Effector memory CD8-positive, alpha-beta T cell (primary cell): ENCODE data around the gene BTRC.
A peak's percentile ranks its signal among the peaks of the same experiment; 100 is the strongest.
"Not testable (repeated sequence)": the region's sequence is repeated elsewhere in the genome, so short reads cannot be mapped to it uniquely, and the experiment has no call there.

Experiments used
- ATAC-seq: fragments of 150-1000 bp; cut with Tn5 transposase; replicated peaks from 2 replicates; pipeline ENCODE4 v1.10.0; 2021; ENCODE audit warnings: mild to moderate bottlenecking, moderate library complexity
- DNase-seq, 3 experiments: peaks; one replicate each; pipeline ENCODE4 v3.0.0; 2021
- H3K27ac Mint-ChIP-seq, 2 donors: one replicate each; pipeline ENCODE4 v1.8.0; 2022; ENCODE audit warnings: mild to moderate bottlenecking in 2 of 2, mixed read lengths in 2 of 2, moderate library complexity in 2 of 2
- H3K27me3 Mint-ChIP-seq, 2 donors: one replicate each; pipeline ENCODE4 v1.8.0; 2022; ENCODE audit warnings: mixed read lengths in 2 of 2
- H3K36me3 Mint-ChIP-seq: one replicate; pipeline ENCODE4 v1.8.0; 2022; ENCODE audit warnings: mild to moderate bottlenecking, moderate library complexity, mixed read lengths; ENCODE audit not compliant: insufficient read depth
- H3K4me1 Mint-ChIP-seq, 2 donors: one replicate each; pipeline ENCODE4 v1.8.0; 2022; ENCODE audit warnings: low read depth in 2 of 2, mixed read lengths in 2 of 2
- H3K4me3 Mint-ChIP-seq, 2 donors: one replicate each; pipeline ENCODE4 v1.8.0; 2022; ENCODE audit warnings: mild to moderate bottlenecking in 2 of 2, mixed read lengths in 2 of 2, moderate library complexity in 2 of 2
- H3K9me3 Mint-ChIP-seq, 2 donors: one replicate each; pipeline ENCODE4 v1.8.0; 2022; ENCODE audit warnings: mixed read lengths in 2 of 2

Gene BTRC

GRCh38 chr10:101329341-101330032, 24.5 kb upstream of the BTRC start:
- DNase-seq (no peak), ATAC-seq (no peak)
- no peaks in the 10 kb centered on the region for H3K36me3 Mint-ChIP-seq
- H3K9me3 Mint-ChIP-seq: no peaks in the 10 kb centered on the region
- no peak overlapping the region for H3K4me3 Mint-ChIP-seq
- no peaks in the 10 kb centered on the region for H3K4me1 Mint-ChIP-seq
- H3K27ac Mint-ChIP-seq: no peak overlapping the region
- peaks cover 24 to 29% of the 10 kb centered on the region in 2 donors for H3K27me3 Mint-ChIP-seq

- DNase-seq (no peak), ATAC-seq (no peak)
- H3K4me3 Mint-ChIP-seq: no peak overlapping the region
- no peaks in the 10 kb centered on the region for H3K9me3 Mint-ChIP-seq
- H3K36me3 Mint-ChIP-seq: no peaks in the 10 kb centered on the region
- H3K27ac Mint-ChIP-seq: no peak overlapping the region
- H3K27me3 Mint-ChIP-seq: peaks cover 16 to 24% of the 10 kb centered on the region in 2 donors
- H3K4me1 Mint-ChIP-seq: no peaks in the 10 kb centered on the region
Measured at GRCh38 chr10:101330231-101330630, 23.7 kb upstream of the BTRC start.

GRCh38 chr10:101330631-101331225, 23.2 kb upstream of the BTRC start:
- no peak for DNase-seq
- no peak overlapping the region for H3K4me3 Mint-ChIP-seq
- peaks cover 15 to 23% of the 10 kb centered on the region in 2 donors for H3K27me3 Mint-ChIP-seq
- H3K36me3 Mint-ChIP-seq: no peaks in the 10 kb centered on the region
- H3K9me3 Mint-ChIP-seq: no peaks in the 10 kb centered on the region
- no peaks in the 10 kb centered on the region for H3K4me1 Mint-ChIP-seq
- H3K27ac Mint-ChIP-seq: no peak overlapping the region
- no peak for ATAC-seq

- Mint-ChIP-seq H3K4me3 (no peak overlapping the region), H3K27me3 (peaks cover 2 to 12% of the 10 kb centered on the region in 2 donors), H3K4me1 (no peaks in the 10 kb centered on the region), H3K9me3 (no peaks in the 10 kb centered on the region), H3K36me3 (no peaks in the 10 kb centered on the region), H3K27ac (no peak overlapping the region)
- ATAC-seq: no peak
- DNase-seq: no peak
Measured at GRCh38 chr10:101331956-101332355, 22.0 kb upstream of the BTRC start.

GRCh38 chr10:101334259-101334658, 19.7 kb upstream of the BTRC start:
- H3K27ac Mint-ChIP-seq, H3K4me1 Mint-ChIP-seq, H3K9me3 Mint-ChIP-seq: not testable (repeated sequence)

GRCh38 chr10:101336382-101336781, 17.6 kb upstream of the BTRC start:
- H3K4me1 Mint-ChIP-seq: no peaks in the 10 kb centered on the region
- H3K27me3 Mint-ChIP-seq: peaks cover 17 to 24% of the 10 kb centered on the region in 2 donors
- DNase-seq (no peak), ATAC-seq (no peak)
- H3K4me3 Mint-ChIP-seq: no peak overlapping the region
- no peaks in the 10 kb centered on the region for H3K9me3 Mint-ChIP-seq
- no peaks in the 10 kb centered on the region for H3K36me3 Mint-ChIP-seq
- no peak overlapping the region for H3K27ac Mint-ChIP-seq

More at GRCh38 chr10:101334259-101334658, 19.7 kb upstream of the BTRC start:
- not testable (repeated sequence) for DNase-seq, ATAC-seq, H3K36me3 Mint-ChIP-seq, H3K4me3 Mint-ChIP-seq
- peaks cover 10 to 12% of the 10 kb centered on the region in 2 donors for H3K27me3 Mint-ChIP-seq

- no peaks in the 10 kb centered on the region for H3K4me1 Mint-ChIP-seq
- no peak for DNase-seq
- no peak overlapping the region for H3K4me3 Mint-ChIP-seq
- no peak overlapping the region for H3K27ac Mint-ChIP-seq
- H3K9me3 Mint-ChIP-seq: no peaks in the 10 kb centered on the region
- ATAC-seq: no peak
- H3K36me3 Mint-ChIP-seq: no peaks in the 10 kb centered on the region
- peaks cover 12 to 24% of the 10 kb centered on the region in 2 donors for H3K27me3 Mint-ChIP-seq
Measured at GRCh38 chr10:101337836-101338235, 16.1 kb upstream of the BTRC start.

- Mint-ChIP-seq H3K9me3 (no peaks in the 10 kb centered on the region), H3K36me3 (no peaks in the 10 kb centered on the region), H3K4me1 (no peaks in the 10 kb centered on the region), H3K27ac (no peak overlapping the region), H3K4me3 (no peak overlapping the region), H3K27me3 (peaks cover 12 to 24% of the 10 kb centered on the region in 2 donors)
- DNase-seq: no peak
- no peak for ATAC-seq
Measured at GRCh38 chr10:101341438-101341837, 12.5 kb upstream of the BTRC start.

GRCh38 chr10:101346177-101346576, 7.8 kb upstream of the BTRC start:
- no peak for DNase-seq
- no peak overlapping the region for H3K27ac Mint-ChIP-seq
- no peaks in the 10 kb centered on the region for H3K36me3 Mint-ChIP-seq
- H3K9me3 Mint-ChIP-seq: no peaks in the 10 kb centered on the region
- H3K4me3 Mint-ChIP-seq: no peak overlapping the region
- H3K4me1 Mint-ChIP-seq: no peaks in the 10 kb centered on the region
- peaks cover 24 to 25% of the 10 kb centered on the region in 2 donors for H3K27me3 Mint-ChIP-seq
- no peak for ATAC-seq

- no peak for ATAC-seq
- Mint-ChIP-seq H3K4me3 (no peak overlapping the region), H3K36me3 (peaks cover 7% of the 10 kb centered on the region), H3K27ac (no peak overlapping the region), H3K4me1 (peaks cover 10 to 12% of the 10 kb centered on the region in 2 donors), H3K9me3 (no peaks in the 10 kb centered on the region), H3K27me3 (peaks cover 19 to 25% of the 10 kb centered on the region in 2 donors)
- DNase-seq: no peak
Measured at GRCh38 chr10:101351017-101351416, 2.9 kb upstream of the BTRC start.

GRCh38 chr10:101351477-101351876, 2.5 kb upstream of the BTRC start:
- H3K36me3 Mint-ChIP-seq: peaks cover 7% of the 10 kb centered on the region
- no peaks in the 10 kb centered on the region for H3K9me3 Mint-ChIP-seq
- H3K4me1 Mint-ChIP-seq: peaks cover 12 to 13% of the 10 kb centered on the region in 2 donors
- H3K27me3 Mint-ChIP-seq: peaks cover 19 to 25% of the 10 kb centered on the region in 2 donors
- no peak overlapping the region for H3K27ac Mint-ChIP-seq
- DNase-seq: no peak
- ATAC-seq: no peak
- H3K4me3 Mint-ChIP-seq: no peak overlapping the region

- not testable (repeated sequence) for DNase-seq, H3K9me3 Mint-ChIP-seq, ATAC-seq, H3K27ac Mint-ChIP-seq, H3K36me3 Mint-ChIP-seq, H3K4me3 Mint-ChIP-seq
- H3K4me1 Mint-ChIP-seq: peaks cover 15 to 16% of the 10 kb centered on the region in 2 donors
- peaks cover 19 to 25% of the 10 kb centered on the region in 2 donors for H3K27me3 Mint-ChIP-seq
Measured at GRCh38 chr10:101352857-101353256, 1.1 kb upstream of the BTRC start.

GRCh38 chr10:101354328-101355071, 535 bp downstream of the BTRC start:
- Mint-ChIP-seq H3K4me3 (peak overlapping the region; percentile 93 to 99), H3K27ac (peak overlapping the region; percentile 97 to 99), H3K9me3 (no peaks in the 10 kb centered on the region), H3K4me1 (peaks cover 16 to 18% of the 10 kb centered on the region in 2 donors), H3K36me3 (peaks cover 9% of the 10 kb centered on the region), H3K27me3 (peaks cover 11 to 15% of the 10 kb centered on the region in 2 donors)
- ATAC-seq (no peak), DNase-seq (peak in 1 of 3 experiments; percentile 15)
